ENCODE data around the gene ARPC5L. TPM values are rescaled to one million over a fixed set of nuclear protein-coding genes. Genes with fewer than 3 reads are reported as not detected.
A peak's percentile ranks its signal among the peaks of the same experiment; 100 is the strongest.

The ARPC5L gene
- total and polyA plus RNA-seq, 9 of the 15 experiments (the other 6 are each of a cell fraction or from before 2014, with no cell fraction given) = 25.4 to 113 (median 63.8) TPM

GRCh38 chr9:124861342-124862229 lies at the start of gene ARPC5L, which contains the start of gene RPL35 (continued):
- TF ChIP-seq GTF2F1 (IDR thresholded peaks at IDR 0.05; ENCODE audit: low read depth, low read length) (peak; percentile 91), DNMT1 (IDR thresholded peaks at IDR 0.05) (no peak), SREBF2 (CRISPR knock-in tag; IDR thresholded peaks at IDR 0.05) (no peak), SMARCA4 (IDR thresholded peaks at IDR 0.05) (no peak), ZNF140 (CRISPR knock-in tag; IDR thresholded peaks at IDR 0.05) (no peak), MAFK (IDR thresholded peaks at IDR 0.05; ENCODE audit: low read length) (0 out of 2 replicates have a peak, but pooled peaks have one; percentile 3), MCM2 (IDR thresholded peaks at IDR 0.05; ENCODE audit: low read depth) (no peak), TCF7L2 (IDR thresholded peaks at IDR 0.05; ENCODE audit: low read depth, low read length) (peak; percentile 95), SRSF1 (IDR thresholded peaks at IDR 0.05; ENCODE audit: low read depth, low read length) (peak; percentile 87), ZNF431 (CRISPR knock-in tag; IDR thresholded peaks at IDR 0.05) (no peak), ILK (tag; IDR thresholded peaks at IDR 0.05; ENCODE audit: borderline replicate concordance, low read depth) (no peak), POLR2AphosphoS5 (IDR thresholded peaks at IDR 0.05; ENCODE audit: control insufficient read depth, insufficient read depth, low read depth, low read length) (peak; percentile 93), THAP12 (CRISPR knock-in tag; IDR thresholded peaks at IDR 0.05) (peak; percentile 34; the same call in 1 of the 2 replicates), ZNF263 (CRISPR knock-in tag; IDR thresholded peaks at IDR 0.05; ENCODE audit: borderline replicate concordance) (peak; percentile 77), PCBP1 (IDR thresholded peaks at IDR 0.05; ENCODE audit: low read depth, low read length, poor library complexity, severe bottlenecking) (peak; percentile 96), ZFP30 (CRISPR knock-in tag; IDR thresholded peaks at IDR 0.05; ENCODE audit: borderline replicate concordance) (no peak), ZNF507 (tag; conservative IDR thresholded peaks at IDR 0.05) (no peak), PHF20 (IDR thresholded peaks at IDR 0.05; ENCODE audit: partially characterized antibody) (peak; percentile 91), CHCHD3 (CRISPR knock-in tag; IDR thresholded peaks at IDR 0.05) (no peak), ID3 (CRISPR knock-in tag; IDR thresholded peaks at IDR 0.05) (no peak), ID3 (tag; IDR thresholded peaks at IDR 0.05) (peak; percentile 47; the same call in 1 of the 2 replicates), THRAP3 (IDR thresholded peaks at IDR 0.05; ENCODE audit: borderline replicate concordance) (no peak), TRIM28 (IDR thresholded peaks at IDR 0.05) (no peak)
- TF ChIP-seq, protein P1, sequence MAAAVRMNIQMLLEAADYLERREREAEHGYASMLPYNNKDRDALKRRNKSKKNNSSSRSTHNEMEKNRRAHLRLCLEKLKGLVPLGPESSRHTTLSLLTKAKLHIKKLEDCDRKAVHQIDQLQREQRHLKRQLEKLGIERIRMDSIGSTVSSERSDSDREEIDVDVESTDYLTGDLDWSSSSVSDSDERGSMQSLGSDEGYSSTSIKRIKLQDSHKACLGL (CRISPR knock-in tag; IDR thresholded peaks at IDR 0.05; ENCODE audit: borderline replicate concordance, poor library complexity, severe bottlenecking) = peak; percentile 64
- TF ChIP-seq, protein P2, sequence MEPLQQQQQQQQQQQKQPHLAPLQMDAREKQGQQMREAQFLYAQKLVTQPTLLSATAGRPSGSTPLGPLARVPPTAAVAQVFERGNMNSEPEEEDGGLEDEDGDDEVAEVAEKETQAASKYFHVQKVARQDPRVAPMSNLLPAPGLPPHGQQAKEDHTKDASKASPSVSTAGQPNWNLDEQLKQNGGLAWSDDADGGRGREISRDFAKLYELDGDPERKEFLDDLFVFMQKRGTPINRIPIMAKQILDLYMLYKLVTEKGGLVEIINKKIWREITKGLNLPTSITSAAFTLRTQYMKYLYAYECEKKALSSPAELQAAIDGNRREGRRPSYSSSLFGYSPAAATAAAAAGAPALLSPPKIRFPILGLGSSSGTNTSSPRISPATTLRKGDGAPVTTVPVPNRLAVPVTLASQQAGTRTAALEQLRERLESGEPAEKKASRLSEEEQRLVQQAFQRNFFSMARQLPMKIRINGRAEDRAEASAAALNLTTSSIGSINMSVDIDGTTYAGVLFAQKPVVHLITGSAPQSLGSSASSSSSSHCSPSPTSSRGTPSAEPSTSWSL (CRISPR knock-in tag; IDR thresholded peaks at IDR 0.05; ENCODE audit: borderline replicate concordance) = no peak
